IgD-negative memory B cell (primary cell): ENCODE data around the gene MYO15B. TPM values are rescaled to one million over a fixed set of nuclear protein-coding genes. Genes with fewer than 3 reads are reported as not detected.

Experiments
- H3K27ac Mint-ChIP-seq, 3 donors: one replicate each; pipeline ENCODE4 v1.8.0; 2020 to 2022; ENCODE audit warnings: mild to moderate bottlenecking in 3 of 3, mixed read lengths in 3 of 3, moderate library complexity in 1 of 3
- H3K27me3 Mint-ChIP-seq: one replicate; pipeline ENCODE4 v1.8.0; 2021; ENCODE audit warnings: mixed read lengths
- H3K36me3 Mint-ChIP-seq: one replicate; pipeline ENCODE4 v1.8.0; 2020; ENCODE audit warnings: mild to moderate bottlenecking, mixed read lengths
- H3K4me1 Mint-ChIP-seq, 3 donors: one replicate each; pipeline ENCODE4 v1.8.0; 2020 to 2022; ENCODE audit warnings: mixed read lengths in 3 of 3, mild to moderate bottlenecking in 1 of 3
- H3K4me3 Mint-ChIP-seq, 4 donors: one replicate each; pipeline ENCODE4 v1.8.0; 2020 to 2022; ENCODE audit warnings: mild to moderate bottlenecking in 4 of 4, mixed read lengths in 4 of 4, moderate library complexity in 3 of 4
- H3K9me3 Mint-ChIP-seq, 3 donors: one replicate each; pipeline ENCODE4 v1.8.0; 2020 to 2021; ENCODE audit warnings: mixed read lengths in 3 of 3, mild to moderate bottlenecking in 1 of 3
- polyA plus RNA-seq: library from polyadenylated mRNA; unstranded; fragments of 300-500 nt; fragmentation: Illumina TruSeq; gene quantifications from one replicate; pipeline ENCODE4 v1.2.3, GENCODE V29; 2021

Gene MYO15B
- polyA plus RNA-seq, 1 donor from 2014 or later = 2.4 TPM

- Mint-ChIP-seq H3K36me3 (peaks cover 4% of the 10 kb centered on the region), H3K4me3 (no peak overlapping the region), H3K27me3 (no peaks in the 10 kb centered on the region), H3K4me1 (peaks cover 1 to 4% (median 4%) of the 10 kb centered on the region in 3 donors), H3K27ac (no peak overlapping the region), H3K9me3 (no peaks in the 10 kb centered on the region)
Measured at GRCh38 chr17:75553295-75554110, 34.1 kb upstream of the MYO15B start.

GRCh38 chr17:75555679-75556153, 31.9 kb upstream of the MYO15B start:
- H3K36me3 Mint-ChIP-seq = peaks cover 3% of the 10 kb centered on the region

GRCh38 chr17:75557075-75557851, 30.3 kb upstream of the MYO15B start:
- H3K27ac Mint-ChIP-seq = no peak overlapping the region
- H3K4me1 Mint-ChIP-seq = no peaks in the 10 kb centered on the region
- no peak overlapping the region for H3K4me3 Mint-ChIP-seq
- no peaks in the 10 kb centered on the region for H3K9me3 Mint-ChIP-seq
- H3K36me3 Mint-ChIP-seq = no peaks in the 10 kb centered on the region
- no peaks in the 10 kb centered on the region for H3K27me3 Mint-ChIP-seq

More at GRCh38 chr17:75555679-75556153, 31.9 kb upstream of the MYO15B start:
- H3K4me3 Mint-ChIP-seq = no peak overlapping the region
- H3K9me3 Mint-ChIP-seq = no peaks in the 10 kb centered on the region
- no peaks in the 10 kb centered on the region for H3K27me3 Mint-ChIP-seq
- H3K4me1 Mint-ChIP-seq = no peaks in the 10 kb centered on the region
- no peak overlapping the region for H3K27ac Mint-ChIP-seq

GRCh38 chr17:75557852-75558665, 29.5 kb upstream of the MYO15B start:
- Mint-ChIP-seq H3K4me1 (no peaks in the 10 kb centered on the region), H3K36me3 (no peaks in the 10 kb centered on the region), H3K27ac (no peak overlapping the region), H3K27me3 (no peaks in the 10 kb centered on the region), H3K9me3 (no peaks in the 10 kb centered on the region), H3K4me3 (no peak overlapping the region)

GRCh38 chr17:75558666-75559530, 28.7 kb upstream of the MYO15B start:
- Mint-ChIP-seq H3K4me3 (no peak overlapping the region), H3K9me3 (no peaks in the 10 kb centered on the region), H3K36me3 (no peaks in the 10 kb centered on the region), H3K4me1 (no peaks in the 10 kb centered on the region), H3K27me3 (no peaks in the 10 kb centered on the region), H3K27ac (no peak overlapping the region)

- H3K27me3 Mint-ChIP-seq = no peaks in the 10 kb centered on the region
- no peaks in the 10 kb centered on the region for H3K36me3 Mint-ChIP-seq
- no peak overlapping the region for H3K4me3 Mint-ChIP-seq
- no peaks in the 10 kb centered on the region for H3K4me1 Mint-ChIP-seq
- no peaks in the 10 kb centered on the region for H3K9me3 Mint-ChIP-seq
- peak overlapping the region in 1 of 3 donors; percentile 76 for H3K27ac Mint-ChIP-seq
Measured at GRCh38 chr17:75559958-75560533, 27.6 kb upstream of the MYO15B start.

GRCh38 chr17:75561927-75562603, 25.5 kb upstream of the MYO15B start:
- Mint-ChIP-seq H3K9me3 (no peaks in the 10 kb centered on the region), H3K36me3 (peaks cover 2% of the 10 kb centered on the region), H3K27me3 (no peaks in the 10 kb centered on the region), H3K4me1 (peaks cover 9 to 11% (median 9%) of the 10 kb centered on the region in 3 donors), H3K27ac (no peak overlapping the region), H3K4me3 (no peak overlapping the region)

GRCh38 chr17:75563063-75563758, 24.4 kb upstream of the MYO15B start:
- H3K4me1 Mint-ChIP-seq = peaks cover 9 to 11% (median 10%) of the 10 kb centered on the region in 3 donors
- no peaks in the 10 kb centered on the region for H3K9me3 Mint-ChIP-seq
- no peak overlapping the region for H3K27ac Mint-ChIP-seq
- no peak overlapping the region for H3K4me3 Mint-ChIP-seq
- H3K36me3 Mint-ChIP-seq = peaks cover 2% of the 10 kb centered on the region
- no peaks in the 10 kb centered on the region for H3K27me3 Mint-ChIP-seq

GRCh38 chr17:75564195-75564594, 23.4 kb upstream of the MYO15B start:
- H3K36me3 Mint-ChIP-seq = peaks cover 2% of the 10 kb centered on the region
- H3K27ac Mint-ChIP-seq = no peak overlapping the region
- peaks cover 9 to 11% (median 10%) of the 10 kb centered on the region in 3 donors for H3K4me1 Mint-ChIP-seq
- H3K27me3 Mint-ChIP-seq = no peaks in the 10 kb centered on the region
- no peaks in the 10 kb centered on the region for H3K9me3 Mint-ChIP-seq
- no peak overlapping the region for H3K4me3 Mint-ChIP-seq

- Mint-ChIP-seq H3K36me3 (peaks cover 2% of the 10 kb centered on the region), H3K4me1 (peaks cover 9 to 11% (median 10%) of the 10 kb centered on the region in 3 donors), H3K27ac (no peak overlapping the region), H3K9me3 (no peaks in the 10 kb centered on the region), H3K4me3 (no peak overlapping the region), H3K27me3 (no peaks in the 10 kb centered on the region)
Measured at GRCh38 chr17:75565066-75565465, 22.5 kb upstream of the MYO15B start.

GRCh38 chr17:75565618-75566017, 22.0 kb upstream of the MYO15B start:
- Mint-ChIP-seq H3K4me1 (peaks cover 9 to 11% (median 10%) of the 10 kb centered on the region in 3 donors), H3K9me3 (no peaks in the 10 kb centered on the region), H3K27me3 (no peaks in the 10 kb centered on the region), H3K27ac (no peak overlapping the region), H3K36me3 (peaks cover 2% of the 10 kb centered on the region), H3K4me3 (peak overlapping the region in 1 of 4 donors; percentile 65)

- peaks cover 5% of the 10 kb centered on the region for H3K36me3 Mint-ChIP-seq
- peak overlapping the region in 2 of 3 donors; percentile 55 to 78 for H3K27ac Mint-ChIP-seq
- H3K4me1 Mint-ChIP-seq = peaks cover 13 to 16% (median 15%) of the 10 kb centered on the region in 3 donors
- H3K4me3 Mint-ChIP-seq = peak overlapping the region in 2 of 4 donors; percentile 7 to 72
- no peaks in the 10 kb centered on the region for H3K27me3 Mint-ChIP-seq
- no peaks in the 10 kb centered on the region for H3K9me3 Mint-ChIP-seq
Measured at GRCh38 chr17:75566416-75566815, 21.2 kb upstream of the MYO15B start.

GRCh38 chr17:75566834-75567233, 20.8 kb upstream of the MYO15B start:
- H3K4me3 Mint-ChIP-seq = peak overlapping the region in 3 of 4 donors; percentile 7 to 72 (median 53)
- H3K4me1 Mint-ChIP-seq = peaks cover 14 to 17% (median 16%) of the 10 kb centered on the region in 3 donors
- peak overlapping the region in 2 of 3 donors; percentile 55 to 78 for H3K27ac Mint-ChIP-seq

More at GRCh38 chr17:75566834-75567233, 20.8 kb upstream of the MYO15B start:
- peaks cover 5% of the 10 kb centered on the region for H3K36me3 Mint-ChIP-seq
- no peaks in the 10 kb centered on the region for H3K9me3 Mint-ChIP-seq
- H3K27me3 Mint-ChIP-seq = no peaks in the 10 kb centered on the region
